ENCODE data around the gene DOCK9. TPM values are rescaled to one million over a fixed set of nuclear protein-coding genes. Genes with fewer than 3 reads are reported as not detected.

The DOCK9 gene
- total RNA-seq, 6 experiments from 2014 or later = 16.5 to 24.3 (median 18.1) TPM

GRCh38 chr13:98775386-98775785 lies 202.5 kb downstream of the DOCK9 start:
- H3K27ac ChIP-seq = no peak overlapping the region
- TF ChIP-seq POLR2A (IDR thresholded peaks at IDR 0.05) (no peak), CTCF (IDR thresholded peaks at IDR 0.05) (no peak)
- no peak for ATAC-seq

GRCh38 chr13:98774776-98775175 lies 203.1 kb downstream of the DOCK9 start:
- DNase-seq (no peak), ATAC-seq (no peak)
- no peaks in the 10 kb centered on the region for H3K36me3 ChIP-seq
- H3K27me3 ChIP-seq = no peaks in the 10 kb centered on the region
- 95% methylated on average over 4 of the region's 9 CpGs for WGBS (ENCODE audit: insufficient coverage, low coverage, low lambda C conversion rate, missing lambda C conversion rate)
- no peak for TF ChIP-seq POLR2A (IDR thresholded peaks at IDR 0.05)
- no peak for TF ChIP-seq CTCF (IDR thresholded peaks at IDR 0.05)
- no peaks in the 10 kb centered on the region for H3K9me3 ChIP-seq
- intact Hi-C loops (cut with DNase I) = no loop called here
- no peak overlapping the region for H3K27ac ChIP-seq
- no peak overlapping the region for H3K4me3 ChIP-seq
- no peaks in the 10 kb centered on the region for H3K4me1 ChIP-seq

More at GRCh38 chr13:98775386-98775785, 202.5 kb downstream of the DOCK9 start:
- intact Hi-C loops (cut with DNase I) = no loop called here
- Histone ChIP-seq H3K9me3 (no peaks in the 10 kb centered on the region), H3K4me1 (no peaks in the 10 kb centered on the region), H3K36me3 (no peaks in the 10 kb centered on the region), H3K4me3 (no peak overlapping the region), H3K27me3 (no peaks in the 10 kb centered on the region)
- 73% methylated on average over 3 of the region's 15 CpGs for WGBS (ENCODE audit: insufficient coverage, low coverage, low lambda C conversion rate, missing lambda C conversion rate)
- no peak for DNase-seq

GRCh38 chr13:98773921-98774320 lies 203.9 kb downstream of the DOCK9 start:
- peak in 1 of 4 donors; percentile 35 for ATAC-seq
- intact Hi-C loops (cut with DNase I) = no loop called here
- no peaks in the 10 kb centered on the region for H3K27me3 ChIP-seq
- no peak overlapping the region for H3K27ac ChIP-seq
- no peaks in the 10 kb centered on the region for H3K9me3 ChIP-seq
- H3K36me3 ChIP-seq = no peaks in the 10 kb centered on the region
- no peaks in the 10 kb centered on the region for H3K4me1 ChIP-seq
- no CpG with 5 or more reads among the region's 20 CpGs for WGBS (ENCODE audit: insufficient coverage, low coverage, low lambda C conversion rate, missing lambda C conversion rate)
- H3K4me3 ChIP-seq = no peak overlapping the region
- DNase-seq = no peak
- TF ChIP-seq POLR2A (IDR thresholded peaks at IDR 0.05) = no peak
- TF ChIP-seq CTCF (IDR thresholded peaks at IDR 0.05) = no peak

- ATAC-seq (no peak), DNase-seq (no peak)
- intact Hi-C loops (cut with DNase I) = no loop called here
- no peak overlapping the region for H3K27ac ChIP-seq
- WGBS (ENCODE audit: insufficient coverage, low coverage, low lambda C conversion rate, missing lambda C conversion rate) = 75% methylated on average over 5 of the region's 12 CpGs
- no peak overlapping the region for H3K4me3 ChIP-seq
- H3K4me1 ChIP-seq = no peaks in the 10 kb centered on the region
- no peaks in the 10 kb centered on the region for H3K36me3 ChIP-seq
- TF ChIP-seq CTCF (IDR thresholded peaks at IDR 0.05) = no peak
- no peak for TF ChIP-seq POLR2A (IDR thresholded peaks at IDR 0.05)
- no peaks in the 10 kb centered on the region for H3K27me3 ChIP-seq
- H3K9me3 ChIP-seq = no peaks in the 10 kb centered on the region
These were observed 204.9 kb downstream of the DOCK9 start for GRCh38 chr13:98772794-98773452.

All from right lobe of liver (tissue), 6 donors.